Measurements from ENCODE around the gene HMBS. TPM values are rescaled to one million over a fixed set of nuclear protein-coding genes. Genes with fewer than 3 reads are reported as not detected.

HMBS gene
- total RNA-seq, 2 donors from 2014 or later, result 7.6 to 16.1 TPM

DNA sequence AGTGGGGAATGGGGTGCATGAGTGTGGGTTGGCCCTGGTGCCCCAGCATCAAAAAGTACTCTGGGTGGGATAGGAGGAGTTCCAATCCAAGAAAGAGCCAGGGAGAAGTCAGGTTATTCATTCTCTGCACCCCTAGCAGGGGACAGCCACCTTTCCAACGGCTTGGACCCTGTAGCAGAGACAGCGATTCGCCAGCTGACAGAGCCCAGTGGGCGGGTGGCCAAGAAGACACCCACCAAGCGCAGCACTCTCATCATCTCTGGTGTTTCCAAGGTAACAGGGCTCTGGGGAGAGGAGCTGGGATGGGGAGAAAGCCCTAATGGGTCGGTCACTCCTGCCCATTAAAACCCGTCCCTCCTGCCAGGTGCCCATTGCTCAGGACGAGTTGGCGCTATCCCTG is 29.0 kb downstream of the HMBS start:
- H3K4me3 ChIP-seq, result no peak overlapping the region
- no peak for DNase-seq
- no peak overlapping the region for H3K27ac ChIP-seq
- H3K4me1 ChIP-seq, result peaks cover 11% of the 10 kb centered on the region
- H3K27me3 ChIP-seq, result no peaks in the 10 kb centered on the region
- no peak for ATAC-seq
- no peaks in the 10 kb centered on the region for H3K9me3 ChIP-seq
- WGBS, 2 donors, result 94% methylated on average over 9 of the region's 9 CpGs
- intact Hi-C loops (cut with DNase I), result no loop called here
- TF ChIP-seq, protein P1, sequence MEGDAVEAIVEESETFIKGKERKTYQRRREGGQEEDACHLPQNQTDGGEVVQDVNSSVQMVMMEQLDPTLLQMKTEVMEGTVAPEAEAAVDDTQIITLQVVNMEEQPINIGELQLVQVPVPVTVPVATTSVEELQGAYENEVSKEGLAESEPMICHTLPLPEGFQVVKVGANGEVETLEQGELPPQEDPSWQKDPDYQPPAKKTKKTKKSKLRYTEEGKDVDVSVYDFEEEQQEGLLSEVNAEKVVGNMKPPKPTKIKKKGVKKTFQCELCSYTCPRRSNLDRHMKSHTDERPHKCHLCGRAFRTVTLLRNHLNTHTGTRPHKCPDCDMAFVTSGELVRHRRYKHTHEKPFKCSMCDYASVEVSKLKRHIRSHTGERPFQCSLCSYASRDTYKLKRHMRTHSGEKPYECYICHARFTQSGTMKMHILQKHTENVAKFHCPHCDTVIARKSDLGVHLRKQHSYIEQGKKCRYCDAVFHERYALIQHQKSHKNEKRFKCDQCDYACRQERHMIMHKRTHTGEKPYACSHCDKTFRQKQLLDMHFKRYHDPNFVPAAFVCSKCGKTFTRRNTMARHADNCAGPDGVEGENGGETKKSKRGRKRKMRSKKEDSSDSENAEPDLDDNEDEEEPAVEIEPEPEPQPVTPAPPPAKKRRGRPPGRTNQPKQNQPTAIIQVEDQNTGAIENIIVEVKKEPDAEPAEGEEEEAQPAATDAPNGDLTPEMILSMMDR (IDR thresholded peaks at IDR 0.05), result no peak
- peaks cover 0 to 10% of the 10 kb centered on the region in 2 donors for H3K36me3 ChIP-seq (replicated peaks in 1 of 2; ENCODE audit: insufficient read depth in 1 of 2, low read depth in 2 of 2)

DNA sequence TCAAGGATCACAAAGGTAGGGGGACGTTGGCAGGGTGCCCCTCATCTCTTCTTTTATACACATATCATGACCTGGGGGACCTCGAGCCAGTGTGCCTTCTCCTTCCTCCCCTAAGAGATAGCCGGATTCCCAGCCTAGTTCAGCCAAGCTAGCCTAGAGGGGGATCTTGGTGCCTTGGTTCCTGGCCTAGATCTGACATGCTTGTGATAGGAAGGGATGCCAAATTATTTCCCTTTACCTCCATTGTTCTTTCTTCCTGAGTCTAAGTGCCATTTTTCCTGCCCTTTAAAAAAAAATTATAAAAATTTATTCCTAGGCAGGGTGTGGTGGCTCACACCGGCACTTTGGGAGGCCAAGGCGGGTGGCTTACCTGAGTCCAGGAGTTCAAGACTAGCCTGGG is 29.7 kb downstream of the HMBS start:
- no peak for TF ChIP-seq POLR2A (IDR thresholded peaks at IDR 0.05)
- TF ChIP-seq, protein P1 (IDR thresholded peaks at IDR 0.05), result no peak
- intact Hi-C loops (cut with DNase I), result no loop called here

DNA sequence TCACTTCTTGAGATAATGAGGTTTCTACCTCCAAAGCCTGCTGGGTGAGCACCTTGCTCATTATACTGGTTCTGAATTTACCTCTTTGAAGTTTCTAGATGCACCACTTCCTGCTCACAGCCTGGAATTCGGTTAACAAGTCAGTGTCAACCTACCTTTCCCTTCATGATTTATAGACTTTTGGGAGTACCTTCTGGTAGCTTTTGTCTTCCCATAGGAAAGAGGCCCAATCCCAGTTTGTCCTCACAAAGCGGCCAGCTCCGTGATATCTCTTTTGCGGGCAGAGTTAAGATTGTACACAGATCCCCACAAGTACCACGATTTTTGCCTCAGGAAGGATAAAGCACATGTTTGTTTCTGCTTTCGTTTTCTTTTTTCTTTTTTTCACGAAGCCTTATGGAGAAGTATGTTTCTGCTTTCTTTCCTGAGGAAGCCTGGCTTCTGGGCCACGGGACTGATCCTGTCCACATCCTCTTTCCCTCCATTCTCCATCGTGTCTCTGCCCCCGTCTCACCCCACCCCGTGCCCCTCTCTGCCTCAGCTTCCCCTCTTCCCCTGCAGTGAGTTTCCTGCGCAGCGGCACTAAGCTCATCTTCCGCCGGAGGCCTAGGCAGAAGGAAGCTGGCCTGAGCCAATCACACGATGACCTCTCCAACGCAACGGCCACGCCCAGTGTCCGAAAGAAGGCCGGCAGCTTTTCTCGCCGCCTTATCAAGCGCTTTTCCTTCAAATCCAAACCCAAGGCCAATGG is 31.0 kb downstream of the HMBS start:
- intact Hi-C loops (cut with DNase I), result no loop called here
- H3K4me3 ChIP-seq, result no peak overlapping the region
- no peaks in the 10 kb centered on the region for H3K27me3 ChIP-seq
- TF ChIP-seq, protein P1 (IDR thresholded peaks at IDR 0.05), result no peak
- no peak for TF ChIP-seq POLR2A (IDR thresholded peaks at IDR 0.05)
- peaks cover 0 to 10% of the 10 kb centered on the region in 2 donors for H3K36me3 ChIP-seq (replicated peaks in 1 of 2; ENCODE audit: insufficient read depth in 1 of 2, low read depth in 2 of 2)
- no peaks in the 10 kb centered on the region for H3K9me3 ChIP-seq
- WGBS, 2 donors, result 63 to 72% methylated on average over 23 to 24 of the region's 24 CpGs
- DNase-seq, result peak in 1 of 4 donors; percentile 58
- peak overlapping the region in 2 of 4 donors; percentile 7 to 56 for H3K27ac ChIP-seq
- H3K4me1 ChIP-seq, result peaks cover 7% of the 10 kb centered on the region
- ATAC-seq, result no peak

More for the DNA sequence above, 29.7 kb downstream of the HMBS start:
- ATAC-seq (no peak), DNase-seq (no peak)
- H3K4me1 ChIP-seq, result peaks cover 4% of the 10 kb centered on the region
- H3K9me3 ChIP-seq, result no peaks in the 10 kb centered on the region
- WGBS, 2 donors, result 94 to 95% methylated on average over 4 to 5 of the region's 5 CpGs
- H3K27ac ChIP-seq, result no peak overlapping the region
- no peaks in the 10 kb centered on the region for H3K27me3 ChIP-seq
- no peak overlapping the region for H3K4me3 ChIP-seq
- peaks cover 0 to 10% of the 10 kb centered on the region in 2 donors for H3K36me3 ChIP-seq (replicated peaks in 1 of 2; ENCODE audit: insufficient read depth in 1 of 2, low read depth in 2 of 2)

DNA sequence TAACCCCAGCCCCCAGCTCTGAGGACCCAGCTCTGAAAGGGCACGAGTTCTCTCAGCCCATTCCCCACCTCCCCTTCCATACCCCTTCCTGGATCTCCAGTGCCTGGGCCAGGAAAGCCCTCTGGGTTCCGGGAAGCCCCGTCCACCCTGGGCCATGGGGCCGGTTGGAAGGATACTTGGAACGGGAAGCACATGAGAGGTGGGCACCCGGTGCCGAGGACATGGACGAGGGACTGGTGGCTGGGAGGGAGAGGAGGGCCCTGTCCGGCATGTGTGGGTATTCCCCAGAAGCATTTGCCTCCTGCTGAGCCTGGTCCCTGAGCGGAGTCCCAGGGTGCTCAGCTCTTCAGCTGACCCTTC is 31.5 kb downstream of the HMBS start:
- TF ChIP-seq, protein P1 (IDR thresholded peaks at IDR 0.05), result no peak
- no peak for TF ChIP-seq POLR2A (IDR thresholded peaks at IDR 0.05)
- intact Hi-C loops (cut with DNase I), result no loop called here
- Histone ChIP-seq H3K27me3 (no peaks in the 10 kb centered on the region), H3K36me3 (replicated peaks in 1 of 2; ENCODE audit: insufficient read depth in 1 of 2, low read depth in 2 of 2) (peaks cover 0 to 6% of the 10 kb centered on the region in 2 donors), H3K27ac (peak overlapping the region in 2 of 4 donors; percentile 7 to 56), H3K9me3 (no peaks in the 10 kb centered on the region), H3K4me3 (no peak overlapping the region), H3K4me1 (peaks cover 9% of the 10 kb centered on the region)
- ATAC-seq (no peak), DNase-seq (no peak)
- WGBS, 2 donors, result 83 to 84% methylated on average over 6 to 10 of the region's 10 CpGs

DNA sequence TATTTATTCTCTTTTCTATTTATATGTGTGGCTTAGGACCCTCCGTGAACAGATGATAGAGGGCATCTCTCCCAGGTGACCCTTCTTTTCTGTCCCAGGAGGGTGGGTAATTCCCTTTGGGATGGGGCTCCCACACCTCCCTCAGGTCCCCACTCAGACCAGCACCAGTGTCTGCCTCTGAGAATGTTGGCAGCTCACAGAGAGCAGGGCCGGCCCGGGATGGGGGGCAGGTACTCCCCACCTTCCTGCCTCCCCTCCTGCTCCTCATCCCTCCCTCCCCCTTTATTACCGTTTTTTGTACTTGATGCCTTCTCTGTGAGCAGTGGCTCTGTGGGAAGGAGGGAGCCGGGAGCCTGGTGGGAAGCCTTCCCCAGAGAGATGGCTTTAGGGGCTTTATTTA is 31.9 kb downstream of the HMBS start:
- Histone ChIP-seq H3K9me3 (no peaks in the 10 kb centered on the region), H3K27me3 (no peaks in the 10 kb centered on the region), H3K27ac (peak overlapping the region in 1 of 4 donors; percentile 56), H3K4me3 (no peak overlapping the region), H3K36me3 (replicated peaks in 1 of 2; ENCODE audit: insufficient read depth in 1 of 2, low read depth in 2 of 2) (peaks cover 0 to 4% of the 10 kb centered on the region in 2 donors), H3K4me1 (peaks cover 9% of the 10 kb centered on the region)
- no peak for TF ChIP-seq POLR2A (IDR thresholded peaks at IDR 0.05)
- TF ChIP-seq, protein P1 (IDR thresholded peaks at IDR 0.05), result no peak
- WGBS, 2 donors, result 66 to 75% methylated on average over 5 of the region's 5 CpGs
- ATAC-seq (no peak), DNase-seq (no peak)
- intact Hi-C loops (cut with DNase I), result no loop called here

Measured in body of pancreas (tissue), 4 donors.